Panc1 (cell line): ENCODE results near the gene CTSD. TPM values are rescaled to one million over a fixed set of nuclear protein-coding genes. Genes with fewer than 3 reads are reported as not detected.

Experiments used
- ATAC-seq: fragments of 200-7000 bp; cut with Tn5 transposase; 2 replicates; pipeline ENCODE4 v1.9.1; 2020; ENCODE audit warnings: mild to moderate bottlenecking, moderate library complexity
- BruUV-seq: library from RNA; stranded (reverse); fragments of 400-500 nt; replicated peaks from 2 replicates; lab custom pipeline; 2021; lab: Mats Ljungman, UMichigan
- CTCF ChIA-PET: fragments of 300-600 bp; sonication (Branson Sonifier 250); formaldehyde crosslinking; loops from one replicate; lab custom pipeline; 2022; ENCODE audit warnings: antibody characterized with exemption; lab: Charles Lee
- POLR2A ChIA-PET: fragments of 300-600 bp; sonication (Branson Sonifier 250); formaldehyde crosslinking; loops from one replicate; lab custom pipeline; 2022; ENCODE audit warnings: antibody characterized with exemption; lab: Charles Lee
- DNase-seq: peaks from one replicate; pipeline ENCODE4 v3.0.0-alpha.2; 2010; ENCODE audit warnings: low read depth, low spot score
- H3K27ac ChIP-seq: 2 replicates; pipeline ENCODE4 v1.5.1; 2011; ENCODE audit warnings: mild to moderate bottlenecking, low read length, inconsistent platforms
- H3K27me3 ChIP-seq: fragments of 200-500 bp; sonication (Bioruptor generic); 2 replicates; pipeline ENCODE4 v1.6.0; 2014; ENCODE audit warnings: low read length, inconsistent platforms; ENCODE audit not compliant: control insufficient read depth, insufficient read depth
- H3K36me3 ChIP-seq: fragments of 200-500 bp; sonication (Bioruptor generic); 2 replicates; pipeline ENCODE4 v1.5.1; 2014; ENCODE audit warnings: inconsistent platforms, mild to moderate bottlenecking, low read length, moderate library complexity; ENCODE audit not compliant: control insufficient read depth, insufficient read depth
- H3K4me1 ChIP-seq: 2 replicates; pipeline ENCODE4 v1.5.1; 2011; ENCODE audit warnings: inconsistent platforms, mild to moderate bottlenecking, low read length, moderate library complexity; ENCODE audit not compliant: control insufficient read depth, insufficient read depth
- H3K4me3 ChIP-seq, 2 experiments: 2 replicates each; pipeline ENCODE4 v1.5.1; 2011 to 2012; ENCODE audit warnings: low read depth in 2 of 2, low read length in 2 of 2, mild to moderate bottlenecking in 2 of 2, inconsistent platforms in 1 of 2, moderate library complexity in 1 of 2
- H3K9me3 ChIP-seq: fragments of 200-500 bp; sonication (Bioruptor generic); 2 replicates; pipeline ENCODE4 v1.5.1; 2014; ENCODE audit warnings: low read depth, mild to moderate bottlenecking, inconsistent platforms, low read length, moderate library complexity; ENCODE audit not compliant: control insufficient read depth, insufficient read depth
- CTCF ChIP-seq: fragments of 450-650 bp; IDR thresholded peaks from 2 replicates; pipeline ENCODE4 v1.5.1; 2017; ENCODE audit warnings: mild to moderate bottlenecking
- POLR2AphosphoS5 ChIP-seq: IDR thresholded peaks from 2 replicates; pipeline ENCODE4 v1.6.1; 2012; ENCODE audit warnings: mild to moderate bottlenecking, low read depth, low read length, moderate library complexity
- REST ChIP-seq, 2 experiments: IDR thresholded peaks; 2 replicates each; pipeline ENCODE4 v1.6.1; 2011 to 2012; ENCODE audit warnings: low read depth in 2 of 2, control low read depth in 1 of 2, low read length in 1 of 2, mild to moderate bottlenecking in 1 of 2, moderate library complexity in 1 of 2; ENCODE audit not compliant: insufficient read depth in 1 of 2
- SIN3A ChIP-seq: IDR thresholded peaks from 2 replicates; pipeline ENCODE4 v1.6.1; 2012; ENCODE audit warnings: low read depth, mild to moderate bottlenecking, low read length, moderate library complexity, borderline replicate concordance; ENCODE audit not compliant: insufficient read depth
- TCF7L2 ChIP-seq: IDR thresholded peaks from 2 replicates; pipeline ENCODE4 v1.6.1; 2011; ENCODE audit warnings: mild to moderate bottlenecking, low read depth, low read length, inconsistent platforms
- in situ Hi-C: cut with HindIII; loops from 2 replicates; pipeline ENCODE4 v1.10.0; 2016; ENCODE audit warnings: low sequenced_read_pairs, low pct_unique_long_range_greater_than_20kb
- intact Hi-C: fragments of 100-400 bp; cut with micrococcal nuclease; formaldehyde crosslinking; loops from one replicate; pipeline ENCODE4 v1.10.0; 2022; ENCODE audit not compliant: unreplicated experiment
- total RNA-seq: library from RNA; stranded (reverse); gene quantifications from one replicate; pipeline ENCODE4 v1.2.1, GENCODE V29; 2021; ENCODE audit not compliant: unreplicated experiment

CTSD gene
- total RNA-seq, 1 experiment from 2014 or later, result 1,813 TPM

GRCh38 chr11:1810761-1811160 is 47.0 kb upstream of the CTSD start:
- no peak for TF ChIP-seq CTCF
- TF ChIP-seq POLR2AphosphoS5, result no peak
- no peak for TF ChIP-seq TCF7L2
- no peak for TF ChIP-seq SIN3A
- TF ChIP-seq REST (IDR thresholded peaks at IDR 0.05; ENCODE audit: insufficient read depth in 1 of 2, low read depth in 2 of 2, low read length in 1 of 2), result no peak
- no peak for DNase-seq
- Histone ChIP-seq H3K27me3 (no peaks in the 10 kb centered on the region), H3K27ac (no peak overlapping the region), H3K4me1 (no peaks in the 10 kb centered on the region), H3K4me3 (no peak overlapping the region), H3K36me3 (no peaks in the 10 kb centered on the region), H3K9me3 (no peaks in the 10 kb centered on the region; the same call in 1 of the 2 replicates)
- ChIA-PET POLR2A (interaction anchor here (0.7 kb wide), 1 partner anchor 181 kb away, joined by 3 read pairs; no protein-coding TSS in a partner anchor), CTCF (interaction anchor here (2.0 kb wide), 1 partner anchor 14 kb away, joined by 4 read pairs; no protein-coding TSS in a partner anchor)
- in situ Hi-C loops, result no loop called here
- ATAC-seq, result no peak
- intact Hi-C loops, result no loop called here
- BruUV-seq, result no TSS peak

GRCh38 chr11:1807264-1807995 is 43.7 kb upstream of the CTSD start:
- in situ Hi-C loops, result no loop called here
- H3K27me3 ChIP-seq, result no peaks in the 10 kb centered on the region
- no peak for TF ChIP-seq SIN3A
- no peak for TF ChIP-seq TCF7L2
- TF ChIP-seq REST (IDR thresholded peaks at IDR 0.05; ENCODE audit: insufficient read depth in 1 of 2, low read depth in 2 of 2, low read length in 1 of 2), result no peak
- TF ChIP-seq CTCF, result no peak
- TF ChIP-seq POLR2AphosphoS5, result no peak
- intact Hi-C loops, result no loop called here
- H3K4me1 ChIP-seq, result no peaks in the 10 kb centered on the region
- BruUV-seq, result no TSS peak
- no peak overlapping the region for H3K4me3 ChIP-seq
- DNase-seq (no peak), ATAC-seq (no peak)
- ChIA-PET CTCF (interaction anchor here (0.7 kb wide), 1 partner anchor 83 kb away, joined by 4 read pairs; no protein-coding TSS in a partner anchor), POLR2A (no interaction called here)
- H3K9me3 ChIP-seq, result no peaks in the 10 kb centered on the region; the same call in 1 of the 2 replicates
- H3K27ac ChIP-seq, result no peak overlapping the region
- H3K36me3 ChIP-seq, result no peaks in the 10 kb centered on the region
